Loucy (cell line): ENCODE data around the gene GPHN.

Experiments
- EZH2phosphoT487 ChIP-seq: fragments of 200-600 bp; IDR thresholded peaks from 2 replicates; pipeline ENCODE4 v1.6.1; 2018; ENCODE audit warnings: antibody characterized with exemption, mild to moderate bottlenecking, moderate library complexity, borderline replicate concordance
- TF ChIP-seq, protein P1 (sequence below): fragments of 200-600 bp; sonication (generic); conservative IDR thresholded peaks from 2 replicates; pipeline ENCODE4 v1.5.1; 2014; ENCODE audit warnings: mild to moderate bottlenecking, antibody characterized with exemption, low read length

DNA sequence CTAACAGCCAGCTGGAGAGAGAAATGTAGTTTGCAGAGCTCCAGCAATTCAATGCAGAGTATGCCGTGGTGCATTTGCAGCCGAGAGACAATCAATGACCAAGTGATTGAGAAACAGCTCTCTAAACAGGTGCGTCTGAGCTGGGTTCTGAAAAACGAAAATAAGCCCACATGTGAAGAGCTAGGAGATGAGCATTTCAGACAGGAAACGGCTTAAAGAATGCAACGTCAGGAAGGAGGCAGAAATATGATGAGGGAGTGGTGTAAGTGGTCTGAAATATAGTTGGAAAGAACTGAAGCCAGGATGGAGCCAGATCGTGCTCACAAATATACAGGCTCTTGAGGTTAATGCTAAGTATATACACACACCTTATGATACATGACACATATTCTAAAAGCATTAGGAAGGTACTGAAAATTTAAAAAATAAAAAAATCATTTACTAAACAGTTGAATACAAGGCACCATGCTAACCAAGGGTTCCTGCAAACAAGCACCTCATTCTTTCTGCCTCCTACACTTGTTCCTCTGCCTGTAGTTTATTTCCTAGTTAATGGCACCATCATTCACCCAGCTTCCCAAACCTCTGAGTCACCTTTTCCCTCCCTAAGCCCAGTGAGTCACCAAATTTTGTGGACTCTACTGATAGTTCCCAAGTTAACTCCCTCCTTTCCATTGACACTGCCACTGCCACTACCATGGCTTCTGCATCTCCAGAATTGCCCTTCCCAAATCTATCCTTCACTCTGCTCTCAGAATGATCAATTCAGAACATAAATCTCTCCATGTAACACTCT is 679.0 kb downstream of the GPHN start:
- TF ChIP-seq, protein P1, sequence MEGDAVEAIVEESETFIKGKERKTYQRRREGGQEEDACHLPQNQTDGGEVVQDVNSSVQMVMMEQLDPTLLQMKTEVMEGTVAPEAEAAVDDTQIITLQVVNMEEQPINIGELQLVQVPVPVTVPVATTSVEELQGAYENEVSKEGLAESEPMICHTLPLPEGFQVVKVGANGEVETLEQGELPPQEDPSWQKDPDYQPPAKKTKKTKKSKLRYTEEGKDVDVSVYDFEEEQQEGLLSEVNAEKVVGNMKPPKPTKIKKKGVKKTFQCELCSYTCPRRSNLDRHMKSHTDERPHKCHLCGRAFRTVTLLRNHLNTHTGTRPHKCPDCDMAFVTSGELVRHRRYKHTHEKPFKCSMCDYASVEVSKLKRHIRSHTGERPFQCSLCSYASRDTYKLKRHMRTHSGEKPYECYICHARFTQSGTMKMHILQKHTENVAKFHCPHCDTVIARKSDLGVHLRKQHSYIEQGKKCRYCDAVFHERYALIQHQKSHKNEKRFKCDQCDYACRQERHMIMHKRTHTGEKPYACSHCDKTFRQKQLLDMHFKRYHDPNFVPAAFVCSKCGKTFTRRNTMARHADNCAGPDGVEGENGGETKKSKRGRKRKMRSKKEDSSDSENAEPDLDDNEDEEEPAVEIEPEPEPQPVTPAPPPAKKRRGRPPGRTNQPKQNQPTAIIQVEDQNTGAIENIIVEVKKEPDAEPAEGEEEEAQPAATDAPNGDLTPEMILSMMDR, result no peak
- no peak for TF ChIP-seq EZH2phosphoT487
